GM23338 (cell line): ENCODE results near the gene DOCK2. TPM values are rescaled to one million over a fixed set of nuclear protein-coding genes. Genes with fewer than 3 reads are reported as not detected.

Experiments
- ATAC-seq: fragments of 200-7000 bp; cut with Tn5 transposase; 3 replicates; pipeline ENCODE4 v1.9.1; 2020
- DNase-seq: peaks from one replicate; pipeline ENCODE4 v3.0.0-alpha.2; 2015; ENCODE audit warnings: low spot score
- H2AFZ ChIP-seq: fragments of 200-600 bp; sonication (generic); 2 replicates; pipeline ENCODE4 v1.8.0; 2016; ENCODE audit warnings: antibody characterized with exemption, mild to moderate bottlenecking, moderate library complexity
- H3F3A ChIP-seq: fragments of 200-600 bp; sonication (generic); replicated peaks from 2 replicates; pipeline ENCODE4 v1.8.0; 2017; ENCODE audit warnings: antibody characterized with exemption, mixed run types, low read depth
- H3K27ac ChIP-seq: fragments of 200-600 bp; sonication (generic); 2 replicates; pipeline ENCODE4 v1.6.1; 2016; ENCODE audit warnings: low read depth
- H3K27me3 ChIP-seq: fragments of 200-600 bp; sonication (generic); 2 replicates; pipeline ENCODE4 v1.8.0; 2016; ENCODE audit warnings: mild to moderate bottlenecking, mixed run types, moderate library complexity; ENCODE audit not compliant: insufficient read depth
- H3K36me3 ChIP-seq: fragments of 200-600 bp; sonication (generic); 2 replicates; pipeline ENCODE4 v1.8.0; 2016; ENCODE audit warnings: mild to moderate bottlenecking; ENCODE audit not compliant: insufficient read depth
- H3K4me1 ChIP-seq: fragments of 200-600 bp; sonication (generic); 2 replicates; pipeline ENCODE4 v1.8.0; 2016; ENCODE audit warnings: mild to moderate bottlenecking, moderate library complexity; ENCODE audit not compliant: insufficient read depth
- H3K4me2 ChIP-seq: fragments of 200-600 bp; sonication (generic); 2 replicates; pipeline ENCODE4 v1.7.1; 2017; ENCODE audit warnings: mixed run types
- H3K4me3 ChIP-seq: fragments of 200-600 bp; sonication (generic); 2 replicates; pipeline ENCODE4 v1.6.1; 2016; ENCODE audit warnings: mixed run types
- H3K79me2 ChIP-seq: fragments of 200-600 bp; sonication (generic); replicated peaks from 2 replicates; pipeline ENCODE4 v1.8.0; 2017; ENCODE audit warnings: mild to moderate bottlenecking; ENCODE audit not compliant: insufficient read depth
- H3K9me2 ChIP-seq: fragments of 200-600 bp; sonication (generic); 2 replicates; pipeline ENCODE4 v1.8.0; 2017; ENCODE audit not compliant: insufficient read depth
- H4K20me1 ChIP-seq: fragments of 200-600 bp; sonication (generic); replicated peaks from 2 replicates; pipeline ENCODE4 v1.8.0; 2017; ENCODE audit warnings: mild to moderate bottlenecking; ENCODE audit not compliant: insufficient read depth
- H3K27ac Mint-ChIP-seq: 2 replicates; pipeline ENCODE4 v1.8.0; 2020; ENCODE audit warnings: inconsistent platforms, mild to moderate bottlenecking, moderate library complexity, mixed read lengths
- H3K27me3 Mint-ChIP-seq: 3 replicates; pipeline ENCODE4 v1.8.0; 2022; ENCODE audit warnings: low read depth, mild to moderate bottlenecking, moderate library complexity, mixed read lengths, inconsistent platforms; ENCODE audit not compliant: insufficient read depth, poor library complexity
- H3K36me3 Mint-ChIP-seq: 3 replicates; pipeline ENCODE4 v1.8.0; 2021; ENCODE audit warnings: low read depth, mild to moderate bottlenecking, inconsistent platforms, moderate library complexity, mixed read lengths
- H3K4me1 Mint-ChIP-seq: 3 replicates; pipeline ENCODE4 v1.8.0; 2020; ENCODE audit warnings: mild to moderate bottlenecking, inconsistent platforms, mixed read lengths
- H3K4me3 Mint-ChIP-seq: 3 replicates; pipeline ENCODE4 v1.8.0; 2021; ENCODE audit warnings: moderate library complexity, mild to moderate bottlenecking, inconsistent platforms, mixed read lengths
- H3K9me3 Mint-ChIP-seq: 3 replicates; pipeline ENCODE4 v1.8.0; 2020; ENCODE audit warnings: moderate library complexity, mild to moderate bottlenecking, inconsistent platforms, mixed read lengths
- EZH2 ChIP-seq: fragments of 200-600 bp; sonication (generic); IDR thresholded peaks from one replicate; pipeline ENCODE4 v1.8.0; 2017; ENCODE audit warnings: antibody characterized with exemption, mild to moderate bottlenecking, low read depth; ENCODE audit not compliant: unreplicated experiment
- NANOG ChIP-seq: IDR thresholded peaks from 2 replicates; pipeline ENCODE4 v1.6.1; 2016; ENCODE audit warnings: antibody characterized with exemption, borderline replicate concordance
- POLR2AphosphoS5 ChIP-seq: IDR thresholded peaks from 2 replicates; pipeline ENCODE4 v1.6.1; 2016; ENCODE audit warnings: antibody characterized with exemption, low read depth
- STAT1 ChIP-seq: IDR thresholded peaks from one replicate; pipeline ENCODE4 v1.6.1; 2016; ENCODE audit warnings: antibody characterized with exemption; ENCODE audit not compliant: unreplicated experiment
- ZNF114 ChIP-seq: fragments of 250-450 bp; sonication (Bioruptor Pico); IDR thresholded peaks from 2 replicates; pipeline ENCODE4 v1.5.0; 2020; ENCODE audit warnings: mild to moderate bottlenecking, moderate library complexity
- ZNF462 ChIP-seq: fragments of 250-450 bp; sonication (Bioruptor Pico); IDR thresholded peaks from 2 replicates; pipeline ENCODE4 v1.5.0; 2020; ENCODE audit warnings: mild to moderate bottlenecking, moderate library complexity
- polyA plus RNA-seq: library from polyadenylated mRNA; unstranded; fragments of >200 nt; fragmentation: Nextera tagmentation; extraction: Ambion mirVana; gene quantifications from 2 replicates; pipeline ENCODE4 v1.2.1, GENCODE V29; 2016
- total RNA-seq: library from RNA; depleted of rRNA; stranded (reverse); fragments of >200 nt; shearing (Covaris generic); gene quantifications from 2 replicates; pipeline ENCODE4 v1.2.3, GENCODE V29; 2014

The DOCK2 gene
- total and polyA plus RNA-seq, 2 experiments from 2014 or later: 3.7 to 9.4 TPM

GRCh38 chr5:169945831-169946261 is 308.8 kb downstream of the DOCK2 start:
- TF ChIP-seq ZNF114 (CRISPR knock-in tag) (no peak), NANOG (no peak), POLR2AphosphoS5 (no peak), ZNF462 (CRISPR knock-in tag) (no peak)
- Histone ChIP-seq H3K27me3 (no peaks in the 10 kb centered on the region), H3K36me3 (no peaks in the 10 kb centered on the region), H2AFZ (peak overlapping the region; percentile 81), H4K20me1 (no peaks in the 10 kb centered on the region), H3K4me1 (peaks cover 9% of the 10 kb centered on the region), H3K27ac (no peak overlapping the region), H3K79me2 (no peaks in the 10 kb centered on the region), H3K9me2 (no peaks in the 10 kb centered on the region), H3F3A (no peaks in the 10 kb centered on the region), H3K4me2 (peak overlapping the region; percentile 55; the same call in 1 of the 2 replicates), H3K4me3 (no peak overlapping the region)
- DNase-seq: no peak
- H3K27me3 Mint-ChIP-seq: peaks cover 2% of the 10 kb centered on the region
- ATAC-seq: peak; percentile 84
- H3K27ac Mint-ChIP-seq: peak overlapping the region; percentile 42; the same call in 1 of the 2 replicates
- peaks cover 24% of the 10 kb centered on the region for H3K4me1 Mint-ChIP-seq
- no peaks in the 10 kb centered on the region for H3K9me3 Mint-ChIP-seq
- H3K4me3 Mint-ChIP-seq: no peak overlapping the region
- H3K36me3 Mint-ChIP-seq: no peaks in the 10 kb centered on the region

GRCh38 chr5:169946743-169947295 is 309.7 kb downstream of the DOCK2 start:
- DNase-seq: no peak
- Mint-ChIP-seq H3K9me3 (no peaks in the 10 kb centered on the region), H3K27me3 (peaks cover 2% of the 10 kb centered on the region), H3K4me3 (no peak overlapping the region), H3K4me1 (peaks cover 24% of the 10 kb centered on the region), H3K36me3 (no peaks in the 10 kb centered on the region), H3K27ac (no peak overlapping the region; the same call in 1 of the 2 replicates)
- H3K36me3 ChIP-seq: no peaks in the 10 kb centered on the region
- no peaks in the 10 kb centered on the region for H4K20me1 ChIP-seq
- H3F3A ChIP-seq: no peaks in the 10 kb centered on the region
- H2AFZ ChIP-seq: no peak overlapping the region
- H3K79me2 ChIP-seq: no peaks in the 10 kb centered on the region
- H3K27ac ChIP-seq: no peak overlapping the region
- H3K4me3 ChIP-seq: no peak overlapping the region
- H3K9me2 ChIP-seq: no peaks in the 10 kb centered on the region
- ATAC-seq: no peak
- H3K4me1 ChIP-seq: peaks cover 9% of the 10 kb centered on the region
- H3K27me3 ChIP-seq: no peaks in the 10 kb centered on the region
- no peak overlapping the region for H3K4me2 ChIP-seq
- no peak for TF ChIP-seq EZH2
- no peak for TF ChIP-seq ZNF462 (CRISPR knock-in tag)
- no peak for TF ChIP-seq ZNF114 (CRISPR knock-in tag)
- no peak for TF ChIP-seq STAT1
